Ishikawa (cell line): Measurements from ENCODE around the gene KRT37.

Experiments used
- CEBPB ChIP-seq: IDR thresholded peaks from 2 replicates; pipeline ENCODE4 v1.6.1; 2012
- CREB1 ChIP-seq: IDR thresholded peaks from 2 replicates; pipeline ENCODE4 v1.6.1; 2012; ENCODE audit warnings: low read depth
- EGR1 ChIP-seq: IDR thresholded peaks from 2 replicates; pipeline ENCODE4 v1.6.1; 2012
- EP300 ChIP-seq: IDR thresholded peaks from 2 replicates; pipeline ENCODE4 v1.6.1; 2012; ENCODE audit warnings: borderline replicate concordance
- FOXM1 ChIP-seq: IDR thresholded peaks from 2 replicates; pipeline ENCODE4 v1.6.1; 2012; ENCODE audit warnings: low read depth, borderline replicate concordance
- MAX ChIP-seq: IDR thresholded peaks from 2 replicates; pipeline ENCODE4 v1.6.1; 2012
- NFIC ChIP-seq: IDR thresholded peaks from 2 replicates; pipeline ENCODE4 v1.6.1; 2012
- RAD21 ChIP-seq: IDR thresholded peaks from 2 replicates; pipeline ENCODE4 v1.6.1; 2012; ENCODE audit warnings: low read depth
- REST ChIP-seq: IDR thresholded peaks from 2 replicates; pipeline ENCODE4 v1.6.1; 2012; ENCODE audit warnings: low read depth, mild to moderate bottlenecking
- TAF1 ChIP-seq: IDR thresholded peaks from 2 replicates; pipeline ENCODE4 v1.6.1; 2012; ENCODE audit warnings: low read depth, mild to moderate bottlenecking
- TCF12 ChIP-seq: IDR thresholded peaks from 2 replicates; pipeline ENCODE4 v1.6.1; 2012; ENCODE audit warnings: low read depth
- TEAD4 ChIP-seq: IDR thresholded peaks from 2 replicates; pipeline ENCODE4 v1.6.1; 2012
- USF1 ChIP-seq: IDR thresholded peaks from 2 replicates; pipeline ENCODE4 v1.6.1; 2012
- YY1 ChIP-seq: IDR thresholded peaks from 2 replicates; pipeline ENCODE4 v1.6.1; 2012; ENCODE audit warnings: low read depth

KRT37 gene

GRCh38 chr17:41464682-41465081, 40.3 kb upstream of the KRT37 start:
- TF ChIP-seq REST (no peak), NFIC (peak; percentile 53), USF1 (no peak)

GRCh38 chr17:41464173-41464572, 39.8 kb upstream of the KRT37 start:
- TF ChIP-seq NFIC (no peak), REST (peak; percentile 37; the same call in 1 of the 2 replicates)

- TF ChIP-seq CEBPB (no peak), CREB1 (no peak), TEAD4 (no peak), NFIC (no peak), TAF1 (no peak), YY1 (no peak), EP300 (no peak), RAD21 (no peak), FOXM1 (no peak), TCF12 (no peak)
Observed at GRCh38 chr17:41463746-41464145, 39.4 kb upstream of the KRT37 start.

GRCh38 chr17:41462705-41463104, 38.3 kb upstream of the KRT37 start:
- TF ChIP-seq TAF1 (no peak), FOXM1 (no peak), NFIC (no peak), MAX (no peak), RAD21 (no peak), USF1 (no peak)

- TF ChIP-seq EGR1 (no peak), RAD21 (no peak), TCF12 (no peak), EP300 (no peak), TAF1 (no peak), USF1 (no peak), NFIC (no peak), TEAD4 (no peak)
Observed at GRCh38 chr17:41457676-41458075, 33.3 kb upstream of the KRT37 start.

GRCh38 chr17:41456204-41456603, 31.8 kb upstream of the KRT37 start:
- TF ChIP-seq TCF12 (no peak), FOXM1 (no peak), RAD21 (peak; percentile 30), EP300 (no peak), USF1 (no peak), REST (no peak), CREB1 (no peak)
